HCT116 (cell line): ENCODE measurements around the gene DPYSL4. TPM values are rescaled to one million over a fixed set of nuclear protein-coding genes. Genes with fewer than 3 reads are reported as not detected.

Experiments used
- ATAC-seq: fragments of 200-7000 bp; cut with Tn5 transposase; 2 replicates; pipeline ENCODE4 v1.9.1; 2020; ENCODE audit warnings: mild to moderate bottlenecking, moderate library complexity
- BruUV-seq: library from RNA; stranded (reverse); fragments of 400-500 nt; replicated peaks from 2 replicates; lab custom pipeline; 2021; lab: Mats Ljungman, UMichigan
- CTCF ChIA-PET: fragments of 300-600 bp; sonication (Branson Sonifier 250); formaldehyde crosslinking; loops from one replicate; lab custom pipeline; 2021; ENCODE audit warnings: antibody characterized with exemption; lab: Charles Lee
- POLR2A ChIA-PET: fragments of 300-600, 350-600 bp; sonication (Branson Sonifier 250); formaldehyde crosslinking; loops from one replicate; lab custom pipeline; 2021; ENCODE audit warnings: antibody characterized with exemption; lab: Charles Lee
- RAD21 ChIA-PET, 2 experiments: fragments of 300-600 bp; sonication (Branson Sonifier 250); formaldehyde crosslinking; loops; one replicate each; lab custom pipeline; 2023; ENCODE audit warnings: low total read pairs in 2 of 2; ENCODE audit not compliant: uncharacterized antibody in 2 of 2, unreplicated experiment in 2 of 2, low non-redundant PET in 1 of 2; lab: Charles Lee
- DNase-seq: peaks from one replicate; pipeline ENCODE4 v3.0.0-alpha.2; 2010; ENCODE audit warnings: low read depth, low spot score
- H2AFZ ChIP-seq: fragments of 200-600 bp; shearing (Covaris generic), sonication (generic); 2 replicates; pipeline ENCODE4 v1.6.1; 2017; ENCODE audit warnings: low read depth, mixed run types, mixed read lengths, antibody characterized with exemption, low read length; ENCODE audit not compliant: poor library complexity, severe bottlenecking
- H3K27ac ChIP-seq: 2 replicates; pipeline ENCODE4 v1.5.1; 2012; ENCODE audit warnings: low read depth, low read length
- H3K27me3 ChIP-seq: fragments of 200-600 bp; sonication (generic); 2 replicates; pipeline ENCODE4 v1.6.1; 2016; ENCODE audit warnings: mixed run types, low read length, mixed read lengths; ENCODE audit not compliant: insufficient read depth
- H3K36me3 ChIP-seq, 2 experiments: fragments of 200-500 bp in 1 of 2; fragments of 200-600 bp in 1 of 2; sonication (Bioruptor generic) in 1 of 2; sonication (generic) in 1 of 2; 2 replicates each; pipeline versions ENCODE4 v1.5.1 to v1.6.1; 2014 to 2016; ENCODE audit warnings: low read length in 2 of 2, inconsistent platforms in 1 of 2, mixed read lengths in 1 of 2, mixed run types in 1 of 2; ENCODE audit not compliant: insufficient read depth in 2 of 2, control insufficient read depth in 1 of 2
- H3K4me1 ChIP-seq, 2 experiments: fragments of 200-600 bp in 1 of 2; sonication (generic) in 1 of 2; 2 replicates each; pipeline versions ENCODE4 v1.5.1 to v1.6.1; 2012 to 2017; ENCODE audit warnings: low read length in 2 of 2, inconsistent platforms in 1 of 2, mild to moderate bottlenecking in 1 of 2, mixed read lengths in 1 of 2, mixed run types in 1 of 2, moderate library complexity in 1 of 2; ENCODE audit not compliant: insufficient read depth in 2 of 2, control insufficient read depth in 1 of 2
- H3K4me2 ChIP-seq: fragments of 200-600 bp; sonication (generic); 2 replicates; pipeline ENCODE4 v1.6.1; 2017; ENCODE audit warnings: mixed run types, low read length, mixed read lengths
- H3K4me3 ChIP-seq, 2 experiments: fragments of 200-600 bp in 1 of 2; sonication (generic) in 1 of 2; replicated peaks in 1 of 2; 2 replicates each; pipeline ENCODE4 v1.5.1; 2011 to 2016; ENCODE audit warnings: low read length in 2 of 2, control low read depth in 1 of 2, low read depth in 1 of 2, mild to moderate bottlenecking in 1 of 2, mixed read lengths in 1 of 2, mixed run types in 1 of 2
- H3K79me2 ChIP-seq: fragments of 200-600 bp; sonication (generic); 2 replicates; pipeline ENCODE4 v1.6.1; 2017; ENCODE audit warnings: mild to moderate bottlenecking, mixed run types, low read length, moderate library complexity, mixed read lengths; ENCODE audit not compliant: insufficient read depth
- H3K9ac ChIP-seq: fragments of 200-600 bp; sonication (generic); 2 replicates; pipeline ENCODE4 v1.6.1; 2016; ENCODE audit warnings: low read length, mixed read lengths
- H3K9me2 ChIP-seq: fragments of 200-600 bp; sonication (generic), shearing (Covaris generic); 2 replicates; pipeline ENCODE4 v1.6.1; 2017; ENCODE audit warnings: mixed run types, mild to moderate bottlenecking, moderate library complexity; ENCODE audit not compliant: insufficient read depth
- H3K9me3 ChIP-seq, 2 experiments: fragments of 200-500 bp in 1 of 2; fragments of 200-600 bp in 1 of 2; sonication (Bioruptor generic) in 1 of 2; sonication (generic) in 1 of 2; 2 replicates each; pipeline ENCODE4 v1.6.1; 2014 to 2017; ENCODE audit warnings: low read length in 2 of 2, mixed read lengths in 2 of 2, inconsistent platforms in 1 of 2, low read depth in 1 of 2, mild to moderate bottlenecking in 1 of 2, mixed run types in 1 of 2, moderate library complexity in 1 of 2; ENCODE audit not compliant: control insufficient read depth in 1 of 2, insufficient read depth in 1 of 2
- H4K20me1 ChIP-seq: fragments of 200-600 bp; sonication (generic), shearing (Covaris generic); 2 replicates; pipeline ENCODE4 v1.6.1; 2017; ENCODE audit warnings: mixed run types, mild to moderate bottlenecking, moderate library complexity; ENCODE audit not compliant: insufficient read depth
- ATF3 ChIP-seq: IDR thresholded peaks from 2 replicates; pipeline ENCODE4 v1.6.1; 2012
- CTCF ChIP-seq, 3 experiments: fragments of 200-600 bp in 1 of 3; sonication (generic) in 1 of 3; IDR thresholded peaks in 2 of 3; conservative IDR thresholded peaks in 1 of 3; 2 replicates each; pipeline ENCODE4 v1.5.1; 2012 to 2017; ENCODE audit warnings: low read depth in 2 of 3, low read length in 2 of 3, antibody characterized with exemption in 1 of 3, borderline replicate concordance in 1 of 3, control low read depth in 1 of 3, mild to moderate bottlenecking in 1 of 3, mixed read lengths in 1 of 3, mixed run types in 1 of 3, moderate library complexity in 1 of 3; ENCODE audit not compliant: insufficient read depth in 1 of 3
- EGR1 ChIP-seq: IDR thresholded peaks from 2 replicates; pipeline ENCODE4 v1.6.1; 2012; ENCODE audit warnings: low read depth
- FOSL1 ChIP-seq: IDR thresholded peaks from 2 replicates; pipeline ENCODE4 v1.6.1; 2012; ENCODE audit warnings: low read depth
- REST ChIP-seq: IDR thresholded peaks from 2 replicates; pipeline ENCODE4 v1.6.1; 2012; ENCODE audit warnings: low read depth
- YY1 ChIP-seq: IDR thresholded peaks from 2 replicates; pipeline ENCODE4 v1.6.1; 2011; ENCODE audit warnings: low read length, low read depth, moderate library complexity, mild to moderate bottlenecking; ENCODE audit not compliant: insufficient replicate concordance; ENCODE audit errors: extremely low read depth
- ZFX ChIP-seq: fragments of 450-650 bp; IDR thresholded peaks from 2 replicates; pipeline ENCODE4 v1.6.1; 2017
- intact Hi-C: fragments of 100-400 bp; cut with micrococcal nuclease; formaldehyde crosslinking; loops from 2 replicates; pipeline ENCODE4 v1.10.0; 2022
- total RNA-seq: library from RNA; stranded (reverse); gene quantifications from one replicate; pipeline ENCODE4 v1.2.1, GENCODE V29; 2021; ENCODE audit not compliant: unreplicated experiment

The DPYSL4 gene
- total RNA-seq, 1 experiment from 2014 or later = 5.4 TPM

- Histone ChIP-seq H3K4me1 (peaks cover 0 to 3% of the 10 kb centered on the region in 2 experiments; a peak in 1 of 4 replicates), H4K20me1 (no peaks in the 10 kb centered on the region), H3K9me3 (no peaks in the 10 kb centered on the region), H3K9me2 (no peaks in the 10 kb centered on the region), H3K27me3 (no peaks in the 10 kb centered on the region), H2AFZ (no peak overlapping the region), H3K9ac (no peak overlapping the region), H3K27ac (no peak overlapping the region), H3K79me2 (no peaks in the 10 kb centered on the region), H3K4me3 (no peak overlapping the region), H3K4me2 (no peak overlapping the region), H3K36me3 (no peaks in the 10 kb centered on the region)
- no TSS peak for BruUV-seq
- ATAC-seq (no peak), DNase-seq (no peak)
- intact Hi-C loops = no loop called here
- CTCF ChIA-PET = no interaction called here
- RAD21 ChIA-PET = no interaction called here
- no peak for TF ChIP-seq YY1
- no peak for TF ChIP-seq ATF3
- no peak for TF ChIP-seq FOSL1
- no peak for TF ChIP-seq REST
- no peak for TF ChIP-seq CTCF (IDR thresholded peaks at IDR 0.05 in 2 of 3, conservative IDR thresholded peaks at IDR 0.05 in 1 of 3; ENCODE audit: borderline replicate concordance in 1 of 3, insufficient read depth in 1 of 3, low read depth in 2 of 3, low read length in 2 of 3)
- TF ChIP-seq ZFX = no peak
- no peak for TF ChIP-seq EGR1
- POLR2A ChIA-PET = no interaction called here
These were observed 39.5 kb upstream of the DPYSL4 start for GRCh38 chr10:132146941-132147915.
